WTC11 (cell line): Measurements from ENCODE around the gene MPV17L2. TPM values are rescaled to one million over a fixed set of nuclear protein-coding genes. Genes with fewer than 3 reads are reported as not detected.

Source experiments
- ATAC-seq: fragments of 200-7000 bp; cut with Tn5 transposase; 2 replicates; pipeline ENCODE4 v1.10.0; 2021; ENCODE audit warnings: mild to moderate bottlenecking, moderate library complexity
- CTCF ChIA-PET: fragments of 300-600 bp; sonication (Branson Sonifier 250); formaldehyde crosslinking; loops from one replicate; lab custom pipeline; 2021; ENCODE audit warnings: antibody characterized with exemption; lab: Charles Lee
- POLR2A ChIA-PET: fragments of 350-600 bp; sonication (Branson Sonifier 250); formaldehyde crosslinking; loops from one replicate; lab custom pipeline; 2021; ENCODE audit warnings: antibody characterized with exemption; lab: Charles Lee
- DNase-seq: peaks from one replicate; pipeline ENCODE4 v3.0.0; 2021; ENCODE audit warnings: low spot score
- H3K27ac Mint-ChIP-seq: 2 replicates; pipeline ENCODE4 v1.8.0; 2021; ENCODE audit warnings: mixed read lengths
- H3K27me3 Mint-ChIP-seq: 2 replicates; pipeline ENCODE4 v1.8.0; 2021; ENCODE audit warnings: low read depth, mild to moderate bottlenecking, moderate library complexity, mixed read lengths
- H3K36me3 Mint-ChIP-seq: 2 replicates; pipeline ENCODE4 v1.8.0; 2021; ENCODE audit warnings: mixed read lengths
- H3K4me1 Mint-ChIP-seq: 2 replicates; pipeline ENCODE4 v1.8.0; 2022; ENCODE audit warnings: mixed read lengths
- H3K4me3 Mint-ChIP-seq: 2 replicates; pipeline ENCODE4 v1.8.0; 2021; ENCODE audit warnings: mild to moderate bottlenecking, moderate library complexity, mixed read lengths
- H3K9me3 Mint-ChIP-seq: 2 replicates; pipeline ENCODE4 v1.8.0; 2021; ENCODE audit warnings: mixed read lengths
- GABPB1 ChIP-seq: sonication (generic); formaldehyde crosslinking; IDR thresholded peaks from 2 replicates; pipeline ENCODE4 v1.8.1; 2023; ENCODE audit warnings: mild to moderate bottlenecking, missing genetic modification reagents
- JUN ChIP-seq: sonication (generic); formaldehyde crosslinking; IDR thresholded peaks from 2 replicates; pipeline ENCODE4 v1.8.0; 2023; ENCODE audit warnings: mild to moderate bottlenecking, missing genetic modification reagents
- KAT7 ChIP-seq: sonication (generic); formaldehyde crosslinking; IDR thresholded peaks from 2 replicates; pipeline ENCODE4 v1.8.1; 2023; ENCODE audit warnings: missing genetic modification reagents, mild to moderate bottlenecking, borderline replicate concordance
- RELA ChIP-seq: sonication (generic); formaldehyde crosslinking; IDR thresholded peaks from 2 replicates; pipeline ENCODE4 v1.8.1; 2022; ENCODE audit warnings: missing genetic modification reagents, mild to moderate bottlenecking, borderline replicate concordance
- SMAD3 ChIP-seq: sonication (generic); formaldehyde crosslinking; IDR thresholded peaks from 2 replicates; pipeline ENCODE4 v1.8.0; 2022; ENCODE audit warnings: missing genetic modification reagents, mild to moderate bottlenecking, borderline replicate concordance
- SMAD4 ChIP-seq: sonication (generic); formaldehyde crosslinking; IDR thresholded peaks from 2 replicates; pipeline ENCODE4 v1.8.0; 2022; ENCODE audit warnings: mild to moderate bottlenecking, missing genetic modification reagents
- SOX15 ChIP-seq: fragments of 250-450 bp; sonication (Bioruptor Pico); IDR thresholded peaks from 2 replicates; pipeline ENCODE4 v1.9.0; 2021; ENCODE audit warnings: mild to moderate bottlenecking
- SP1 ChIP-seq: sonication (generic); formaldehyde crosslinking; conservative IDR thresholded peaks from 2 replicates; pipeline ENCODE4 v1.8.1; 2022; ENCODE audit warnings: missing genetic modification reagents
- TEAD1 ChIP-seq: sonication (generic); formaldehyde crosslinking; IDR thresholded peaks from 2 replicates; pipeline ENCODE4 v1.8.0; 2022; ENCODE audit warnings: mild to moderate bottlenecking, missing genetic modification reagents
- TEAD4 ChIP-seq: sonication (generic); formaldehyde crosslinking; IDR thresholded peaks from 2 replicates; pipeline ENCODE4 v1.8.0; 2022; ENCODE audit warnings: mild to moderate bottlenecking, missing genetic modification reagents
- ZNF232 ChIP-seq: sonication (generic); formaldehyde crosslinking; IDR thresholded peaks from 2 replicates; pipeline ENCODE4 v1.8.0; 2022; ENCODE audit warnings: mild to moderate bottlenecking, missing genetic modification reagents
- ZNF416 ChIP-seq: fragments of 250-450 bp; sonication (Bioruptor Pico); IDR thresholded peaks from 2 replicates; pipeline ENCODE4 v1.9.0; 2021; ENCODE audit warnings: mild to moderate bottlenecking, inconsistent platforms
- ZNF423 ChIP-seq: fragments of 250-450 bp; sonication (Bioruptor Pico); IDR thresholded peaks from 2 replicates; pipeline ENCODE4 v2.1.2; 2022; ENCODE audit warnings: mild to moderate bottlenecking, moderate library complexity
- ZNF671 ChIP-seq: fragments of 250-450 bp; sonication (Bioruptor Pico); IDR thresholded peaks from 2 replicates; pipeline ENCODE4 v1.8.0; 2021; ENCODE audit warnings: mild to moderate bottlenecking
- total RNA-seq: library from RNA; stranded (reverse); gene quantifications from 3 replicates; pipeline ENCODE4 v1.2.3, GENCODE V29; 2021
- TF ChIP-seq, protein P1 (sequence below): sonication (generic); formaldehyde crosslinking; conservative IDR thresholded peaks from 2 replicates; pipeline ENCODE4 v1.8.1; 2023; ENCODE audit warnings: mild to moderate bottlenecking, low read depth, missing genetic modification reagents, moderate library complexity
- TF ChIP-seq, protein P2 (sequence below): fragments of 250-450 bp; sonication (Bioruptor Pico); IDR thresholded peaks from 2 replicates; pipeline ENCODE4 v1.9.0; 2021; ENCODE audit warnings: mild to moderate bottlenecking
- TF ChIP-seq, protein P3 (sequence below): sonication (generic); formaldehyde crosslinking; IDR thresholded peaks from 2 replicates; pipeline ENCODE4 v1.8.1; 2022; ENCODE audit warnings: low read depth, mild to moderate bottlenecking, moderate library complexity, missing genetic modification reagents, borderline replicate concordance
- TF ChIP-seq, protein P4 (sequence below): fragments of 250-450 bp; sonication (Bioruptor Pico); IDR thresholded peaks from 2 replicates; pipeline ENCODE4 v1.9.0; 2021; ENCODE audit warnings: moderate library complexity, mild to moderate bottlenecking, inconsistent platforms, borderline replicate concordance
- TF ChIP-seq, protein P5 (sequence below): fragments of 200-600 bp; IDR thresholded peaks from 2 replicates; pipeline ENCODE4 v1.8.0; 2022; ENCODE audit warnings: antibody characterized with exemption
- TF ChIP-seq, protein P6 (sequence below): sonication (generic); formaldehyde crosslinking; IDR thresholded peaks from 2 replicates; pipeline ENCODE4 v1.8.1; 2023; ENCODE audit warnings: mild to moderate bottlenecking, missing genetic modification reagents, borderline replicate concordance

Gene MPV17L2
- total RNA-seq, 1 experiment from 2014 or later: 29.8 TPM

DNA sequence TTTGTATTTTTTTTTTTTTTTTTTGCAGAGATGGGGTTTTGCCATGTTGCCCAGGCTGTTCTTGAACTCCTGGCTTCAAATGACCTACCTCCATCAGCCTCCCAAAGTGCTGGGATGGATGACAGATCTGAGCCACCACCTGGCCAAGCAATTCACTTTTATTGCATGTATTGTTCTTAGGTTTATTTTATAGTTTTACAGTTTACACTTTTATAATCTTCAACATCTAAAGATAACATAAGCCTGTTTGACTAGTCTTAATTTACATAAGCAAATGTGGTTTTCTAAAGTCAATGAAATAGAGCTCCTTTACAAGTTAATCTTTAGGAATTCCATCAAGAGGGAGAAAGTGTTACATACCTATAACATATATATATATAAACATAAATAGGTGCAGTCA, 9.5 kb upstream of the MPV17L2 start:
- DNase-seq (no peak), ATAC-seq (no peak)
- H3K36me3 Mint-ChIP-seq: no peaks in the 10 kb centered on the region; the same call in 1 of the 2 replicates
- no peak overlapping the region for H3K4me3 Mint-ChIP-seq
- ChIA-PET POLR2A (no interaction called here), CTCF (interaction anchor here (1.1 to 2.7 kb wide), 6 partner anchors 15 to 145 kb away, joined by 3 to 23 read pairs (median 4); no protein-coding TSS in a partner anchor)
- no peaks in the 10 kb centered on the region for H3K9me3 Mint-ChIP-seq
- TF ChIP-seq SMAD3 (no peak), KAT7 (no peak), TEAD1 (CRISPR knock-in tag) (no peak), SMAD4 (no peak), ZNF232 (CRISPR knock-in tag) (no peak), JUN (no peak), ZNF671 (CRISPR knock-in tag) (no peak), RELA (no peak), ZNF423 (CRISPR knock-in tag) (no peak), SP1 (no peak), SOX15 (CRISPR knock-in tag) (no peak), TEAD4 (CRISPR knock-in tag) (no peak), ZNF416 (CRISPR knock-in tag) (no peak), GABPB1 (CRISPR knock-in tag) (no peak)
- TF ChIP-seq, protein P1, sequence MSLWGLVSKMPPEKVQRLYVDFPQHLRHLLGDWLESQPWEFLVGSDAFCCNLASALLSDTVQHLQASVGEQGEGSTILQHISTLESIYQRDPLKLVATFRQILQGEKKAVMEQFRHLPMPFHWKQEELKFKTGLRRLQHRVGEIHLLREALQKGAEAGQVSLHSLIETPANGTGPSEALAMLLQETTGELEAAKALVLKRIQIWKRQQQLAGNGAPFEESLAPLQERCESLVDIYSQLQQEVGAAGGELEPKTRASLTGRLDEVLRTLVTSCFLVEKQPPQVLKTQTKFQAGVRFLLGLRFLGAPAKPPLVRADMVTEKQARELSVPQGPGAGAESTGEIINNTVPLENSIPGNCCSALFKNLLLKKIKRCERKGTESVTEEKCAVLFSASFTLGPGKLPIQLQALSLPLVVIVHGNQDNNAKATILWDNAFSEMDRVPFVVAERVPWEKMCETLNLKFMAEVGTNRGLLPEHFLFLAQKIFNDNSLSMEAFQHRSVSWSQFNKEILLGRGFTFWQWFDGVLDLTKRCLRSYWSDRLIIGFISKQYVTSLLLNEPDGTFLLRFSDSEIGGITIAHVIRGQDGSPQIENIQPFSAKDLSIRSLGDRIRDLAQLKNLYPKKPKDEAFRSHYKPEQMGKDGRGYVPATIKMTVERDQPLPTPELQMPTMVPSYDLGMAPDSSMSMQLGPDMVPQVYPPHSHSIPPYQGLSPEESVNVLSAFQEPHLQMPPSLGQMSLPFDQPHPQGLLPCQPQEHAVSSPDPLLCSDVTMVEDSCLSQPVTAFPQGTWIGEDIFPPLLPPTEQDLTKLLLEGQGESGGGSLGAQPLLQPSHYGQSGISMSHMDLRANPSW (CRISPR knock-in tag): no peak
- TF ChIP-seq, protein P2, sequence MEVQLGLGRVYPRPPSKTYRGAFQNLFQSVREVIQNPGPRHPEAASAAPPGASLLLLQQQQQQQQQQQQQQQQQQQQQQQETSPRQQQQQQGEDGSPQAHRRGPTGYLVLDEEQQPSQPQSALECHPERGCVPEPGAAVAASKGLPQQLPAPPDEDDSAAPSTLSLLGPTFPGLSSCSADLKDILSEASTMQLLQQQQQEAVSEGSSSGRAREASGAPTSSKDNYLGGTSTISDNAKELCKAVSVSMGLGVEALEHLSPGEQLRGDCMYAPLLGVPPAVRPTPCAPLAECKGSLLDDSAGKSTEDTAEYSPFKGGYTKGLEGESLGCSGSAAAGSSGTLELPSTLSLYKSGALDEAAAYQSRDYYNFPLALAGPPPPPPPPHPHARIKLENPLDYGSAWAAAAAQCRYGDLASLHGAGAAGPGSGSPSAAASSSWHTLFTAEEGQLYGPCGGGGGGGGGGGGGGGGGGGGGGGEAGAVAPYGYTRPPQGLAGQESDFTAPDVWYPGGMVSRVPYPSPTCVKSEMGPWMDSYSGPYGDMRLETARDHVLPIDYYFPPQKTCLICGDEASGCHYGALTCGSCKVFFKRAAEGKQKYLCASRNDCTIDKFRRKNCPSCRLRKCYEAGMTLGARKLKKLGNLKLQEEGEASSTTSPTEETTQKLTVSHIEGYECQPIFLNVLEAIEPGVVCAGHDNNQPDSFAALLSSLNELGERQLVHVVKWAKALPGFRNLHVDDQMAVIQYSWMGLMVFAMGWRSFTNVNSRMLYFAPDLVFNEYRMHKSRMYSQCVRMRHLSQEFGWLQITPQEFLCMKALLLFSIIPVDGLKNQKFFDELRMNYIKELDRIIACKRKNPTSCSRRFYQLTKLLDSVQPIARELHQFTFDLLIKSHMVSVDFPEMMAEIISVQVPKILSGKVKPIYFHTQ (CRISPR knock-in tag): no peak
- TF ChIP-seq, protein P3, sequence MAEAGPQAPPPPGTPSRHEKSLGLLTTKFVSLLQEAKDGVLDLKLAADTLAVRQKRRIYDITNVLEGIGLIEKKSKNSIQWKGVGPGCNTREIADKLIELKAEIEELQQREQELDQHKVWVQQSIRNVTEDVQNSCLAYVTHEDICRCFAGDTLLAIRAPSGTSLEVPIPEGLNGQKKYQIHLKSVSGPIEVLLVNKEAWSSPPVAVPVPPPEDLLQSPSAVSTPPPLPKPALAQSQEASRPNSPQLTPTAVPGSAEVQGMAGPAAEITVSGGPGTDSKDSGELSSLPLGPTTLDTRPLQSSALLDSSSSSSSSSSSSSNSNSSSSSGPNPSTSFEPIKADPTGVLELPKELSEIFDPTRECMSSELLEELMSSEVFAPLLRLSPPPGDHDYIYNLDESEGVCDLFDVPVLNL (CRISPR knock-in tag): no peak
- TF ChIP-seq, protein P4, sequence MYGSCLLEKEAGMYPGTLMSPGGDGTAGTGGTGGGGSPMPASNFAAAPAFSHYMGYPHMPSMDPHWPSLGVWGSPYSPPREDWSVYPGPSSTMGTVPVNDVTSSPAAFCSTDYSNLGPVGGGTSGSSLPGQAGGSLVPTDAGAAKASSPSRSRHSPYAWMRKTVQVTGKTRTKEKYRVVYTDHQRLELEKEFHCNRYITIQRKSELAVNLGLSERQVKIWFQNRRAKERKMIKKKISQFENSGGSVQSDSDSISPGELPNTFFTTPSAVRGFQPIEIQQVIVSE (CRISPR knock-in tag): no peak
- TF ChIP-seq, protein P5, sequence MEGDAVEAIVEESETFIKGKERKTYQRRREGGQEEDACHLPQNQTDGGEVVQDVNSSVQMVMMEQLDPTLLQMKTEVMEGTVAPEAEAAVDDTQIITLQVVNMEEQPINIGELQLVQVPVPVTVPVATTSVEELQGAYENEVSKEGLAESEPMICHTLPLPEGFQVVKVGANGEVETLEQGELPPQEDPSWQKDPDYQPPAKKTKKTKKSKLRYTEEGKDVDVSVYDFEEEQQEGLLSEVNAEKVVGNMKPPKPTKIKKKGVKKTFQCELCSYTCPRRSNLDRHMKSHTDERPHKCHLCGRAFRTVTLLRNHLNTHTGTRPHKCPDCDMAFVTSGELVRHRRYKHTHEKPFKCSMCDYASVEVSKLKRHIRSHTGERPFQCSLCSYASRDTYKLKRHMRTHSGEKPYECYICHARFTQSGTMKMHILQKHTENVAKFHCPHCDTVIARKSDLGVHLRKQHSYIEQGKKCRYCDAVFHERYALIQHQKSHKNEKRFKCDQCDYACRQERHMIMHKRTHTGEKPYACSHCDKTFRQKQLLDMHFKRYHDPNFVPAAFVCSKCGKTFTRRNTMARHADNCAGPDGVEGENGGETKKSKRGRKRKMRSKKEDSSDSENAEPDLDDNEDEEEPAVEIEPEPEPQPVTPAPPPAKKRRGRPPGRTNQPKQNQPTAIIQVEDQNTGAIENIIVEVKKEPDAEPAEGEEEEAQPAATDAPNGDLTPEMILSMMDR: no peak
- TF ChIP-seq, protein P6, sequence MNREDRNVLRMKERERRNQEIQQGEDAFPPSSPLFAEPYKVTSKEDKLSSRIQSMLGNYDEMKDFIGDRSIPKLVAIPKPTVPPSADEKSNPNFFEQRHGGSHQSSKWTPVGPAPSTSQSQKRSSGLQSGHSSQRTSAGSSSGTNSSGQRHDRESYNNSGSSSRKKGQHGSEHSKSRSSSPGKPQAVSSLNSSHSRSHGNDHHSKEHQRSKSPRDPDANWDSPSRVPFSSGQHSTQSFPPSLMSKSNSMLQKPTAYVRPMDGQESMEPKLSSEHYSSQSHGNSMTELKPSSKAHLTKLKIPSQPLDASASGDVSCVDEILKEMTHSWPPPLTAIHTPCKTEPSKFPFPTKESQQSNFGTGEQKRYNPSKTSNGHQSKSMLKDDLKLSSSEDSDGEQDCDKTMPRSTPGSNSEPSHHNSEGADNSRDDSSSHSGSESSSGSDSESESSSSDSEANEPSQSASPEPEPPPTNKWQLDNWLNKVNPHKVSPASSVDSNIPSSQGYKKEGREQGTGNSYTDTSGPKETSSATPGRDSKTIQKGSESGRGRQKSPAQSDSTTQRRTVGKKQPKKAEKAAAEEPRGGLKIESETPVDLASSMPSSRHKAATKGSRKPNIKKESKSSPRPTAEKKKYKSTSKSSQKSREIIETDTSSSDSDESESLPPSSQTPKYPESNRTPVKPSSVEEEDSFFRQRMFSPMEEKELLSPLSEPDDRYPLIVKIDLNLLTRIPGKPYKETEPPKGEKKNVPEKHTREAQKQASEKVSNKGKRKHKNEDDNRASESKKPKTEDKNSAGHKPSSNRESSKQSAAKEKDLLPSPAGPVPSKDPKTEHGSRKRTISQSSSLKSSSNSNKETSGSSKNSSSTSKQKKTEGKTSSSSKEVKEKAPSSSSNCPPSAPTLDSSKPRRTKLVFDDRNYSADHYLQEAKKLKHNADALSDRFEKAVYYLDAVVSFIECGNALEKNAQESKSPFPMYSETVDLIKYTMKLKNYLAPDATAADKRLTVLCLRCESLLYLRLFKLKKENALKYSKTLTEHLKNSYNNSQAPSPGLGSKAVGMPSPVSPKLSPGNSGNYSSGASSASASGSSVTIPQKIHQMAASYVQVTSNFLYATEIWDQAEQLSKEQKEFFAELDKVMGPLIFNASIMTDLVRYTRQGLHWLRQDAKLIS (CRISPR knock-in tag): no peak
- no peak overlapping the region for H3K27ac Mint-ChIP-seq
- no peaks in the 10 kb centered on the region for H3K27me3 Mint-ChIP-seq
- peaks cover 5% of the 10 kb centered on the region for H3K4me1 Mint-ChIP-seq
